SK-N-SH (cell line): ENCODE measurements around the gene SYNPO2. TPM values are rescaled to one million over a fixed set of nuclear protein-coding genes. Genes with fewer than 3 reads are reported as not detected.
A peak's percentile ranks its signal among the peaks of the same experiment; 100 is the strongest.

Experiments used
- CTCF ChIA-PET: fragments of 300-600, 350-600 bp; formaldehyde crosslinking; extraction: SDS; loops from one replicate; lab custom pipeline; 2021; lab: Yijun Ruan, JAX
- POLR2A ChIA-PET: fragments of 350-600 bp; sonication (Branson Sonifier 250); formaldehyde crosslinking; extraction: SDS; loops from one replicate; lab custom pipeline; 2020; ENCODE audit warnings: antibody characterized with exemption, inconsistent platforms; lab: Yijun Ruan, JAX
- DNase-seq: peaks from one replicate; pipeline ENCODE4 v3.0.0; 2012
- H2AFZ ChIP-seq: fragments of 200-600 bp; sonication (generic); 2 replicates; pipeline ENCODE4 v1.8.1; 2016; ENCODE audit warnings: antibody characterized with exemption, mild to moderate bottlenecking, low read depth
- H3F3A ChIP-seq: fragments of 200-600 bp; sonication (generic); replicated peaks from 2 replicates; pipeline ENCODE3; 2016; ENCODE audit warnings: antibody characterized with exemption, mild to moderate bottlenecking; ENCODE audit not compliant: insufficient read depth
- H3K27ac ChIP-seq, 2 experiments: fragments of 200-500 bp in 1 of 2; fragments of 200-600 bp in 1 of 2; sonication (Bioruptor generic) in 1 of 2; sonication (generic), shearing (Covaris generic) in 1 of 2; 2 replicates each; pipeline versions ENCODE4 v1.5.1 to v1.6.1; 2014 to 2016; ENCODE audit warnings: low read depth in 2 of 2, inconsistent platforms in 1 of 2, low read length in 1 of 2, mild to moderate bottlenecking in 1 of 2, mixed read lengths in 1 of 2
- H3K27me3 ChIP-seq: fragments of 200-600 bp; sonication (generic), shearing (Covaris generic); 2 replicates; pipeline ENCODE4 v1.6.1; 2016; ENCODE audit warnings: mixed run types; ENCODE audit not compliant: insufficient read depth
- H3K36me3 ChIP-seq, 2 experiments: fragments of 200-500 bp in 1 of 2; fragments of 200-600 bp in 1 of 2; sonication (Bioruptor generic) in 1 of 2; sonication (generic) in 1 of 2; replicated peaks in 1 of 2; 2 replicates each; pipeline versions ENCODE3 to v1.5.1; 2014 to 2016; ENCODE audit warnings: low read length in 1 of 2, mild to moderate bottlenecking in 1 of 2; ENCODE audit not compliant: insufficient read depth in 2 of 2, control insufficient read depth in 1 of 2
- H3K4me1 ChIP-seq, 2 experiments: fragments of 200-500 bp in 1 of 2; fragments of 200-600 bp in 1 of 2; sonication (Bioruptor generic) in 1 of 2; sonication (generic), shearing (Covaris generic) in 1 of 2; 2 replicates each; pipeline versions ENCODE4 v1.5.1 to v1.6.1; 2014 to 2016; ENCODE audit warnings: low read depth in 1 of 2, low read length in 1 of 2, mixed run types in 1 of 2; ENCODE audit not compliant: insufficient read depth in 2 of 2, control insufficient read depth in 1 of 2
- H3K4me2 ChIP-seq: fragments of 200-600 bp; sonication (generic), shearing (Covaris generic); 2 replicates; pipeline ENCODE4 v1.6.1; 2017; ENCODE audit warnings: mixed run types
- H3K4me3 ChIP-seq, 2 experiments: fragments of 200-500 bp in 1 of 2; fragments of 200-600 bp in 1 of 2; sonication (Bioruptor generic) in 1 of 2; sonication (generic), shearing (Covaris generic) in 1 of 2; 2 replicates each; pipeline versions ENCODE4 v1.5.1 to v1.8.1; 2014 to 2016; ENCODE audit warnings: low read depth in 2 of 2, inconsistent platforms in 1 of 2, low read length in 1 of 2, mild to moderate bottlenecking in 1 of 2, mixed read lengths in 1 of 2, moderate library complexity in 1 of 2
- H3K79me2 ChIP-seq: fragments of 200-600 bp; sonication (generic); 2 replicates; pipeline ENCODE4 v1.8.1; 2017; ENCODE audit warnings: mild to moderate bottlenecking; ENCODE audit not compliant: insufficient read depth
- H3K9ac ChIP-seq: fragments of 200-600 bp; sonication (generic); 2 replicates; pipeline ENCODE4 v1.6.1; 2017; ENCODE audit warnings: mixed run types
- H3K9me2 ChIP-seq: fragments of 200-600 bp; sonication (generic); 2 replicates; pipeline ENCODE4 v1.6.1; 2017; ENCODE audit warnings: mixed run types
- H3K9me3 ChIP-seq: fragments of 200-600 bp; sonication (generic); 2 replicates; pipeline ENCODE4 v1.6.1; 2017; ENCODE audit warnings: mixed run types, mild to moderate bottlenecking, moderate library complexity
- H4K20me1 ChIP-seq: fragments of 200-600 bp; sonication (generic); 2 replicates; pipeline ENCODE4 v1.6.1; 2017; ENCODE audit warnings: mild to moderate bottlenecking, mixed run types; ENCODE audit not compliant: insufficient read depth
- EP300 ChIP-seq, 2 experiments: IDR thresholded peaks; 2 replicates each; pipeline versions ENCODE4 v1.4.0 to v1.6.1; 2012; ENCODE audit warnings: borderline replicate concordance in 1 of 2, low read depth in 1 of 2, low read length in 1 of 2
- EZH2phosphoT487 ChIP-seq: fragments of 200-600 bp; sonication (generic); IDR thresholded peaks from 2 replicates; pipeline ENCODE4 v1.6.1; 2017; ENCODE audit warnings: low read depth, mixed run types, mild to moderate bottlenecking, antibody characterized with exemption, moderate library complexity, borderline replicate concordance
- FOSL2 ChIP-seq: IDR thresholded peaks from 2 replicates; pipeline ENCODE4 v1.4.0; 2012; ENCODE audit warnings: low read depth, mild to moderate bottlenecking, moderate library complexity, borderline replicate concordance
- FOXJ3 ChIP-seq: sonication (generic); formaldehyde crosslinking; IDR thresholded peaks from 2 replicates; pipeline ENCODE4 v1.5.1; 2020; ENCODE audit warnings: mild to moderate bottlenecking, missing genetic modification reagents
- FOXM1 ChIP-seq: IDR thresholded peaks from 2 replicates; pipeline ENCODE4 v1.4.0; 2012; ENCODE audit warnings: low read depth, mild to moderate bottlenecking
- GABPA ChIP-seq: IDR thresholded peaks from 2 replicates; pipeline ENCODE4 v1.4.0; 2012; ENCODE audit warnings: low read depth, mild to moderate bottlenecking
- GATA2 ChIP-seq: sonication (generic); formaldehyde crosslinking; IDR thresholded peaks from 2 replicates; pipeline ENCODE4 v1.5.0; 2020; ENCODE audit warnings: mild to moderate bottlenecking, missing genetic modification reagents
- MXI1 ChIP-seq: IDR thresholded peaks from 2 replicates; pipeline ENCODE4 v1.6.1; 2012; ENCODE audit warnings: mild to moderate bottlenecking, low read depth, low read length, improper control_type of control experiment
- NFIC ChIP-seq: IDR thresholded peaks from 2 replicates; pipeline ENCODE4 v1.4.0; 2012; ENCODE audit warnings: borderline replicate concordance
- NRF1 ChIP-seq: IDR thresholded peaks from 2 replicates; pipeline ENCODE4 v1.6.1; 2012; ENCODE audit warnings: low read depth, mild to moderate bottlenecking, low read length
- PBX3 ChIP-seq: IDR thresholded peaks from 2 replicates; pipeline ENCODE4; 2012
- RAD21 ChIP-seq: IDR thresholded peaks from 2 replicates; pipeline ENCODE4 v1.6.1; 2012; ENCODE audit warnings: mild to moderate bottlenecking, low read length
- RCOR1 ChIP-seq: fragments of 150-350 bp; IDR thresholded peaks from 2 replicates; pipeline ENCODE4 v1.6.1; 2017; ENCODE audit warnings: antibody characterized with exemption, low read length
- RFX5 ChIP-seq: IDR thresholded peaks from 2 replicates; pipeline ENCODE4 v1.6.1; 2012; ENCODE audit warnings: mild to moderate bottlenecking, improper control_type of control experiment, low read length
- SIN3A ChIP-seq: IDR thresholded peaks from 2 replicates; pipeline ENCODE4 v1.6.1; 2012; ENCODE audit warnings: low read depth, mild to moderate bottlenecking, low read length, moderate library complexity, borderline replicate concordance
- TAF1 ChIP-seq: IDR thresholded peaks from 2 replicates; pipeline ENCODE4 v1.6.1; 2012; ENCODE audit warnings: low read depth, mild to moderate bottlenecking, low read length, moderate library complexity, borderline replicate concordance
- TCF12 ChIP-seq: IDR thresholded peaks from 2 replicates; pipeline ENCODE4 v1.4.0; 2012
- TEAD4 ChIP-seq: IDR thresholded peaks from 2 replicates; pipeline ENCODE4 v1.4.0; 2012; ENCODE audit warnings: mild to moderate bottlenecking, borderline replicate concordance; ENCODE audit not compliant: insufficient read depth
- WGBS: methylation state at CpG from one replicate; pipeline ENCODE4 v1.1.6; 2017; ENCODE audit warnings: low lambda C conversion rate; 5-methylcytosine and 5-hydroxymethylcytosine counted together
- polyA plus RNA-seq, 3 experiments: library from polyadenylated mRNA; depleted of rRNA; stranded (reverse); fragments of >200 nt; gene quantifications; 2 replicates each; pipeline ENCODE4 v1.2.3, GENCODE V29; 2012
- TF ChIP-seq, protein P1 (sequence below): fragments of 150-350 bp; IDR thresholded peaks from 2 replicates; pipeline ENCODE4 v1.6.1; 2017; ENCODE audit warnings: antibody characterized with exemption, low read length, low read depth, borderline replicate concordance
- TF ChIP-seq, protein P2 (sequence below): IDR thresholded peaks from 2 replicates; pipeline ENCODE4 v1.4.0; 2012; ENCODE audit warnings: low read depth, borderline replicate concordance

The SYNPO2 gene
- polyA plus RNA-seq, 1 of the 3 experiments (the other 2 are of a cell fraction): 7.2 TPM

DNA sequence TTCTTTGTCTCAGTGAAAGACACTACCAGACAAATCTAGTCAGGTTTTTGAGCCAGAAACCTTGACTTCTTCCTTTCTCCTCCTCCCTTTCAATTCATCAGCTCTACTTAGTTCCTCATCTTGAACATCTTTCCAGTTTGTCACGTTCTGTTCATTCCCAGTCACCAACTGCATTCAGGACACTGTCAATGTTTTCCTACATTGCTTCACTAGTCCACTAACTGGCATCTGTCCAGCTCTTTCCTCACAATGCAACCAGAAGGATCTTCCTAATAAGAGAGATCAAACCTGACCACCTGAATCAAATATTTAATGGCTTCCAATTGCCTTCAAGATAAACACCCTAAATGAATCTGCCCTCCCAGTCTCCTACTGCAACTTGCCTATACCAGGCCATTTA lies 52.5 kb downstream of the SYNPO2 start:
- H3K9ac ChIP-seq: no peak overlapping the region
- peaks cover 0 to 16% of the 10 kb centered on the region in 2 experiments for H3K36me3 ChIP-seq
- WGBS: 42% methylated on average over 1 of the region's 1 CpG
- H4K20me1 ChIP-seq: no peaks in the 10 kb centered on the region
- no peak overlapping the region for H3K4me3 ChIP-seq
- peaks cover 7 to 26% of the 10 kb centered on the region in 2 experiments; a peak in 3 of 4 replicates for H3K4me1 ChIP-seq
- no peak for DNase-seq
- no peak overlapping the region for H2AFZ ChIP-seq
- CTCF ChIA-PET: interaction anchor here (0.9 to 3.4 kb wide), 4 partner anchors 12 to 51 kb away, joined by 3 to 14 read pairs (median 8); no protein-coding TSS in a partner anchor
- POLR2A ChIA-PET: no interaction called here
- no peak for TF ChIP-seq EZH2phosphoT487
- TF ChIP-seq FOSL2: no peak
- TF ChIP-seq SIN3A: no peak
- no peak for TF ChIP-seq TAF1
- no peak for TF ChIP-seq NFIC
- no peak for TF ChIP-seq MXI1
- TF ChIP-seq FOXM1: no peak
- no peak for TF ChIP-seq RCOR1
- TF ChIP-seq TEAD4: no peak
- no peak for TF ChIP-seq EP300 (IDR thresholded peaks at IDR 0.05; ENCODE audit: borderline replicate concordance in 1 of 2, low read depth in 1 of 2, low read length in 1 of 2)
- TF ChIP-seq, all 33 proteins: peak for 0
- H3F3A ChIP-seq: no peaks in the 10 kb centered on the region
- peak overlapping the region in 1 of 2 experiments; percentile 41; a peak in 2 of 4 replicates for H3K27ac ChIP-seq
- H3K9me2 ChIP-seq: no peaks in the 10 kb centered on the region
- H3K79me2 ChIP-seq: no peaks in the 10 kb centered on the region
- H3K4me2 ChIP-seq: no peak overlapping the region
- H3K9me3 ChIP-seq: no peaks in the 10 kb centered on the region
- no peaks in the 10 kb centered on the region for H3K27me3 ChIP-seq

GRCh38 chr4:118941799-118942198 lies 53.1 kb downstream of the SYNPO2 start:
- H3K36me3 ChIP-seq: peaks cover 0 to 15% of the 10 kb centered on the region in 2 experiments
- H3K79me2 ChIP-seq: no peaks in the 10 kb centered on the region
- H3K9me2 ChIP-seq: no peaks in the 10 kb centered on the region
- H3K9me3 ChIP-seq: no peaks in the 10 kb centered on the region
- no peaks in the 10 kb centered on the region for H4K20me1 ChIP-seq
- no peak overlapping the region for H3K4me3 ChIP-seq
- H3K4me1 ChIP-seq: peaks cover 7 to 26% of the 10 kb centered on the region in 2 experiments; a peak in 3 of 4 replicates
- no peak for TF ChIP-seq NFIC
- TF ChIP-seq GABPA: no peak
- no peak for TF ChIP-seq FOSL2
- TF ChIP-seq, protein P1, sequence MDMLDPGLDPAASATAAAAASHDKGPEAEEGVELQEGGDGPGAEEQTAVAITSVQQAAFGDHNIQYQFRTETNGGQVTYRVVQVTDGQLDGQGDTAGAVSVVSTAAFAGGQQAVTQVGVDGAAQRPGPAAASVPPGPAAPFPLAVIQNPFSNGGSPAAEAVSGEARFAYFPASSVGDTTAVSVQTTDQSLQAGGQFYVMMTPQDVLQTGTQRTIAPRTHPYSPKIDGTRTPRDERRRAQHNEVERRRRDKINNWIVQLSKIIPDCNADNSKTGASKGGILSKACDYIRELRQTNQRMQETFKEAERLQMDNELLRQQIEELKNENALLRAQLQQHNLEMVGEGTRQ: no peak
- TF ChIP-seq EZH2phosphoT487: no peak
- no peak for TF ChIP-seq RAD21
- no peak for TF ChIP-seq TCF12
- TF ChIP-seq, protein P2, sequence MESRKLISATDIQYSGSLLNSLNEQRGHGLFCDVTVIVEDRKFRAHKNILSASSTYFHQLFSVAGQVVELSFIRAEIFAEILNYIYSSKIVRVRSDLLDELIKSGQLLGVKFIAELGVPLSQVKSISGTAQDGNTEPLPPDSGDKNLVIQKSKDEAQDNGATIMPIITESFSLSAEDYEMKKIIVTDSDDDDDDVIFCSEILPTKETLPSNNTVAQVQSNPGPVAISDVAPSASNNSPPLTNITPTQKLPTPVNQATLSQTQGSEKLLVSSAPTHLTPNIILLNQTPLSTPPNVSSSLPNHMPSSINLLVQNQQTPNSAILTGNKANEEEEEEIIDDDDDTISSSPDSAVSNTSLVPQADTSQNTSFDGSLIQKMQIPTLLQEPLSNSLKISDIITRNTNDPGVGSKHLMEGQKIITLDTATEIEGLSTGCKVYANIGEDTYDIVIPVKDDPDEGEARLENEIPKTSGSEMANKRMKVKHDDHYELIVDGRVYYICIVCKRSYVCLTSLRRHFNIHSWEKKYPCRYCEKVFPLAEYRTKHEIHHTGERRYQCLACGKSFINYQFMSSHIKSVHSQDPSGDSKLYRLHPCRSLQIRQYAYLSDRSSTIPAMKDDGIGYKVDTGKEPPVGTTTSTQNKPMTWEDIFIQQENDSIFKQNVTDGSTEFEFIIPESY: no peak
- TF ChIP-seq TAF1: no peak
- no peak for TF ChIP-seq MXI1
- no peak for TF ChIP-seq FOXJ3
- no peak for TF ChIP-seq GATA2
- TF ChIP-seq RFX5: no peak
- no peak for TF ChIP-seq NRF1
- TF ChIP-seq PBX3: no peak
- no peak for TF ChIP-seq SIN3A
- 66% methylated on average over 6 of the region's 6 CpGs for WGBS
- no peak for DNase-seq
- H3K9ac ChIP-seq: no peak overlapping the region
- peak overlapping the region in 1 of 2 experiments; percentile 41; a peak in 2 of 4 replicates for H3K27ac ChIP-seq
- no peak overlapping the region for H2AFZ ChIP-seq
- H3K4me2 ChIP-seq: no peak overlapping the region
- ChIA-PET POLR2A (no interaction called here), CTCF (interaction anchor here (0.6 to 3.4 kb wide), 5 partner anchors 12 to 740 kb away, joined by 3 to 14 read pairs (median 3); no protein-coding TSS in a partner anchor)
- no peaks in the 10 kb centered on the region for H3F3A ChIP-seq
- no peaks in the 10 kb centered on the region for H3K27me3 ChIP-seq
